ENCODE data around the gene GAREM2.

The GAREM2 gene

DNA sequence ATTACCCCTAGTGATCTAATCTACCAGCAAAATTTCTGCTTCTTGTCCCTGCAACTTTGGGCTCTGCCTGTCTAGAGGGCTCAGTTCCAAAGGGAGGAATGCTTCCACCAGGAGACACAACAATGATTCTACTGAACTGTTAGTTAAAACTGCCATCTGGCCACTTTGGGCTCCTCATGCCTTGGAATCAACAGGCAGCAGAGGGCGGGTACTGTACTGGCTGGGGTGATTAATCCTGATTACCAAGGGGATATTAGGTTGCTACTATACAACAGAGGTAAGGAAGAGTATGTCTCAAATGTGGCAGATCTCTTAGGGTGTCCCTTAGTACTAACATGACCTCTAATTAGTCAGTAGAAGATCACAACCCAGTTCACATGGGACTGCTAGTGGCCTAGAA lies 50.1 kb downstream of the GAREM2 start:
- ChIA-PET POLR2A (no interaction called here), CTCF (no interaction called here)
- DNase-seq (ENCODE audit: low read depth, low spot score), result no peak
- TF ChIP-seq, protein P1, sequence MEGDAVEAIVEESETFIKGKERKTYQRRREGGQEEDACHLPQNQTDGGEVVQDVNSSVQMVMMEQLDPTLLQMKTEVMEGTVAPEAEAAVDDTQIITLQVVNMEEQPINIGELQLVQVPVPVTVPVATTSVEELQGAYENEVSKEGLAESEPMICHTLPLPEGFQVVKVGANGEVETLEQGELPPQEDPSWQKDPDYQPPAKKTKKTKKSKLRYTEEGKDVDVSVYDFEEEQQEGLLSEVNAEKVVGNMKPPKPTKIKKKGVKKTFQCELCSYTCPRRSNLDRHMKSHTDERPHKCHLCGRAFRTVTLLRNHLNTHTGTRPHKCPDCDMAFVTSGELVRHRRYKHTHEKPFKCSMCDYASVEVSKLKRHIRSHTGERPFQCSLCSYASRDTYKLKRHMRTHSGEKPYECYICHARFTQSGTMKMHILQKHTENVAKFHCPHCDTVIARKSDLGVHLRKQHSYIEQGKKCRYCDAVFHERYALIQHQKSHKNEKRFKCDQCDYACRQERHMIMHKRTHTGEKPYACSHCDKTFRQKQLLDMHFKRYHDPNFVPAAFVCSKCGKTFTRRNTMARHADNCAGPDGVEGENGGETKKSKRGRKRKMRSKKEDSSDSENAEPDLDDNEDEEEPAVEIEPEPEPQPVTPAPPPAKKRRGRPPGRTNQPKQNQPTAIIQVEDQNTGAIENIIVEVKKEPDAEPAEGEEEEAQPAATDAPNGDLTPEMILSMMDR (IDR thresholded peaks at IDR 0.05; ENCODE audit: insufficient read depth, low read length, missing control alignments), result no peak
- no peak overlapping the region for H3K4me3 ChIP-seq (ENCODE audit: low read depth, low read length)

DNA sequence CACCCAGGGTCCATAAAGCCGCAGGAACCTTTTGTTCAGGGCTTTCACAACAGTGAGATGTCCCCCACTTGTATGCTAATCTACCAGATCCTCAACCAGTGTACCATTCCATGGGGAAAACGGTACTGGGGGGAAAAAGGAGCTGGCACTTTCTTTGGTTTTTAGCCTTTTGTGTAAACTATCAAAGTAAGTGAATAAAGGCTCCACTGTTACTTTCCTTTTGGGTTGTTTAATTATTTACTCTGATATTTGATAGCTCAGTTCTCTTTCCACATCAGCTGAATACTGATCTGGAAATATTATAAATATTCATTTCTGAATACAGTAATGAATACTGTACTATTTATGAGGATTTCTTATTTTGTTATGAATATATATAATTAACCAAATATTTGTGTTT lies 51.2 kb downstream of the GAREM2 start:
- POLR2A ChIA-PET, result no interaction called here
- no peak overlapping the region for H3K4me3 ChIP-seq (ENCODE audit: low read depth, low read length)
- CTCF ChIA-PET, result interaction anchor here (1.0 to 1.2 kb wide), 2 partner anchors 20 to 39 kb away, joined by 3 to 5 read pairs; partner anchors contain the start of gene HADHA
- TF ChIP-seq, protein P1 (IDR thresholded peaks at IDR 0.05; ENCODE audit: insufficient read depth, low read length, missing control alignments), result no peak
- DNase-seq (ENCODE audit: low read depth, low spot score), result no peak

DNA sequence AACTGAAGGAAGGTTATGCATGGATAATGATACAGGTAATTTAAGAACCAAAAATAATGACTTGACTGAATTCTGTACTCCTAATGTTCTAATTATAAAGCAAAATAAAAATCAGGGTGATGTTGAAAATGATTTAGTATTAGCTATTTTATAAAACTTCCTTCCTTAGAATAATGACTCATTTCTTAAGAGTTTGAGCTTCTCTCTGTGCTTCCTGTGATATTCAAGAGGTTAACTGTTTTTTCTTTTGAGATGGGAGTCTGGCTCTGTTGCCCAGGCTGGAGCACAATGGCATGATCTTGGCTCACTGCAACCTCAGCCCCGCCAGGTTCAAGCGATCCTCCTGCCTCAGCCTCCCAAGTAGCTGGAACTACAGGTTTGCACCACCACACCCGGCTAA lies 56.7 kb downstream of the GAREM2 start:
- CTCF ChIA-PET, result interaction anchor here (0.9 to 1.6 kb wide), 4 partner anchors 22 to 238 kb away, joined by 3 to 5 read pairs (median 4); no protein-coding TSS in a partner anchor
- H3K4me3 ChIP-seq (ENCODE audit: low read depth, low read length), result no peak overlapping the region
- TF ChIP-seq, protein P1 (IDR thresholded peaks at IDR 0.05; ENCODE audit: insufficient read depth, low read length, missing control alignments), result no peak
- no peak for DNase-seq (ENCODE audit: low read depth, low spot score)
- POLR2A ChIA-PET, result no interaction called here

DNA sequence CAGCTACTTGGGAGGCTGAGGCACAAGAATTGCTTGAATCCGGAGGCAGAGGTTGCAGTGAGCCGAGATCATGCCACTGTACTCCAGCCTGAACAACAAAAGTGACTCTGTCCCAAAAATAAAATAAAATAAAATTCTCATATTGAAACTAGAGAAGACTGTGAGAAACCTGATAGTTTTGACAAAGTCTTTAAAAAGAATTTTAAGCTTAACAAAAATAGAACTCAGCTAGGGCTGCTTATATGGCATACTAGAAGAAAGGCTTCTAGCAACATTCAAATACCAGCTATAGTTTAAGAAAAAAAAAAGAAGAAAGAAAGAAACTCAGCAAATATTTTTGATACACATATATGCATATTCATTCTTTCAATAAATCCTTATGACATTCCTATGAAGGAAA lies 57.9 kb downstream of the GAREM2 start:
- ChIA-PET POLR2A (no interaction called here), CTCF (no interaction called here)
- no peak for DNase-seq (ENCODE audit: low read depth, low spot score)
- no peak overlapping the region for H3K4me3 ChIP-seq (ENCODE audit: low read depth, low read length)
- TF ChIP-seq, protein P1 (IDR thresholded peaks at IDR 0.05; ENCODE audit: insufficient read depth, low read length, missing control alignments), result no peak

DNA sequence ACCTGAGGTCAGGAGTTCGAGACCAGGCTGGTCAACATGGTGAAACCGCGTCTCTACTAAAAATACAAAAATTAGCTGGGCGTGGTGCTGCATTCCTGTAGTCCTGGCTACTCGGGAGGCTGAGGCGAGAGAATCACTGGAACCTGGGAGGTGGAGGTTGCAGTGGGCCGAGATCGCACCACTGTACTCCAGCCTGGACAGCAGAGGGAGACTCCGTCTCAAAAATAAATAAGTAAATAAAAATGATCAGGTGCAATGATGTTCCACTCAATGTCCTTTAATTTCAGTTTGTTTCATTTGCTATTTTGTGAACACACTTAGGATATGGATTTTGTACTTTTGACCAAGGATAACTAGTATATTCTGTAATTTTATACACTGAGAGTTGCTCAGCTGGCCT lies 62.2 kb downstream of the GAREM2 start:
- CTCF ChIA-PET, result interaction anchor here (0.7 to 1.7 kb wide), 3 partner anchors 8 to 343 kb away, joined by 3 to 5 read pairs (median 4); no protein-coding TSS in a partner anchor
- TF ChIP-seq, protein P1 (IDR thresholded peaks at IDR 0.05; ENCODE audit: insufficient read depth, low read length, missing control alignments), result no peak

DNA sequence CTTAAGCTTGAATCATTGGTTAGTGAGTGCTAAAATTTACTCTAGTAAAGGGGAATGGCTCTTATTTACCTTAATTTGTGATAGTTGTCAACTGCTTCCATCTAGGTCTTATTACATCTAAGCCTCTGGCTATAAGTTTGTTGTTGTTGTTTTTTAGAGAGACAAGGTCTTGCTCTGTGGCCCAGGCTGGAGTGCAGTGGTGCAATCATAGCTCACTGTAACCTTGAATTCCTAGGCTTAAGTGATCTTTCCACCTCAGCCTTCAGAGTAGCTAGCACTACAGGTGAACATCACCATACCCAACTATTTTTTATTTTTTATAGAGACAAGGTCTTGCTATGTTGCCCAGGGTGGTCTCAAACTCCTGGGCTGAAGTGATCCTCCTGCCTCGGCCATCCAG lies 65.0 kb downstream of the GAREM2 start:
- DNase-seq (ENCODE audit: low read depth, low spot score), result no peak
- POLR2A ChIA-PET, result no interaction called here
- H3K4me3 ChIP-seq (ENCODE audit: low read depth, low read length), result no peak overlapping the region
- TF ChIP-seq, protein P1 (IDR thresholded peaks at IDR 0.05; ENCODE audit: insufficient read depth, low read length, missing control alignments), result no peak
- CTCF ChIA-PET, result interaction anchor here (2.0 kb wide), 1 partner anchor 92 kb away, joined by 8 read pairs; no protein-coding TSS in a partner anchor

More for the DNA sequence above, 62.2 kb downstream of the GAREM2 start:
- POLR2A ChIA-PET, result no interaction called here
- no peak for DNase-seq (ENCODE audit: low read depth, low spot score)
- no peak overlapping the region for H3K4me3 ChIP-seq (ENCODE audit: low read depth, low read length)

Measured in AG04449 (cell line).